ENCODE data around the gene TADA2A. TPM values are rescaled to one million over a fixed set of nuclear protein-coding genes. Genes with fewer than 3 reads are reported as not detected.

TADA2A gene
- total RNA-seq, 1 experiment from 2014 or later: 11.4 TPM

- ChIA-PET POLR2A (interaction anchor here (0.6 kb wide), 1 partner anchor 90 kb away, joined by 9 read pairs; no protein-coding TSS in a partner anchor), CTCF (interaction anchor here (1.5 kb wide), 1 partner anchor 14 kb away, joined by 5 read pairs; no protein-coding TSS in a partner anchor)
- Histone ChIP-seq H3K36me3 (ENCODE audit: control insufficient read depth, insufficient read depth, low read length) (peaks cover 5% of the 10 kb centered on the region), H3K4me3 (ENCODE audit: low read depth in 2 of 2, low read length in 2 of 2) (peak overlapping the region; percentile 83 to 89), H3K4me1 (ENCODE audit: control insufficient read depth, insufficient read depth, low read length) (peaks cover 14% of the 10 kb centered on the region), H3K27me3 (ENCODE audit: control insufficient read depth, insufficient read depth, low read length) (no peaks in the 10 kb centered on the region), H3K9me3 (ENCODE audit: control insufficient read depth, insufficient read depth, low read depth, low read length) (no peaks in the 10 kb centered on the region), H3K27ac (ENCODE audit: low read length) (peak overlapping the region; percentile 95)
- DNase-seq (ENCODE audit: low read depth, low spot score) (peak; percentile 59), ATAC-seq (peak; percentile 96)
- in situ Hi-C loops (cut with HindIII; ENCODE audit: low pct_unique_long_range_greater_than_20kb, low sequenced_read_pairs): no loop called here
- TF ChIP-seq, protein P1, sequence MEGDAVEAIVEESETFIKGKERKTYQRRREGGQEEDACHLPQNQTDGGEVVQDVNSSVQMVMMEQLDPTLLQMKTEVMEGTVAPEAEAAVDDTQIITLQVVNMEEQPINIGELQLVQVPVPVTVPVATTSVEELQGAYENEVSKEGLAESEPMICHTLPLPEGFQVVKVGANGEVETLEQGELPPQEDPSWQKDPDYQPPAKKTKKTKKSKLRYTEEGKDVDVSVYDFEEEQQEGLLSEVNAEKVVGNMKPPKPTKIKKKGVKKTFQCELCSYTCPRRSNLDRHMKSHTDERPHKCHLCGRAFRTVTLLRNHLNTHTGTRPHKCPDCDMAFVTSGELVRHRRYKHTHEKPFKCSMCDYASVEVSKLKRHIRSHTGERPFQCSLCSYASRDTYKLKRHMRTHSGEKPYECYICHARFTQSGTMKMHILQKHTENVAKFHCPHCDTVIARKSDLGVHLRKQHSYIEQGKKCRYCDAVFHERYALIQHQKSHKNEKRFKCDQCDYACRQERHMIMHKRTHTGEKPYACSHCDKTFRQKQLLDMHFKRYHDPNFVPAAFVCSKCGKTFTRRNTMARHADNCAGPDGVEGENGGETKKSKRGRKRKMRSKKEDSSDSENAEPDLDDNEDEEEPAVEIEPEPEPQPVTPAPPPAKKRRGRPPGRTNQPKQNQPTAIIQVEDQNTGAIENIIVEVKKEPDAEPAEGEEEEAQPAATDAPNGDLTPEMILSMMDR (IDR thresholded peaks at IDR 0.05): no peak
- TF ChIP-seq, protein P2, sequence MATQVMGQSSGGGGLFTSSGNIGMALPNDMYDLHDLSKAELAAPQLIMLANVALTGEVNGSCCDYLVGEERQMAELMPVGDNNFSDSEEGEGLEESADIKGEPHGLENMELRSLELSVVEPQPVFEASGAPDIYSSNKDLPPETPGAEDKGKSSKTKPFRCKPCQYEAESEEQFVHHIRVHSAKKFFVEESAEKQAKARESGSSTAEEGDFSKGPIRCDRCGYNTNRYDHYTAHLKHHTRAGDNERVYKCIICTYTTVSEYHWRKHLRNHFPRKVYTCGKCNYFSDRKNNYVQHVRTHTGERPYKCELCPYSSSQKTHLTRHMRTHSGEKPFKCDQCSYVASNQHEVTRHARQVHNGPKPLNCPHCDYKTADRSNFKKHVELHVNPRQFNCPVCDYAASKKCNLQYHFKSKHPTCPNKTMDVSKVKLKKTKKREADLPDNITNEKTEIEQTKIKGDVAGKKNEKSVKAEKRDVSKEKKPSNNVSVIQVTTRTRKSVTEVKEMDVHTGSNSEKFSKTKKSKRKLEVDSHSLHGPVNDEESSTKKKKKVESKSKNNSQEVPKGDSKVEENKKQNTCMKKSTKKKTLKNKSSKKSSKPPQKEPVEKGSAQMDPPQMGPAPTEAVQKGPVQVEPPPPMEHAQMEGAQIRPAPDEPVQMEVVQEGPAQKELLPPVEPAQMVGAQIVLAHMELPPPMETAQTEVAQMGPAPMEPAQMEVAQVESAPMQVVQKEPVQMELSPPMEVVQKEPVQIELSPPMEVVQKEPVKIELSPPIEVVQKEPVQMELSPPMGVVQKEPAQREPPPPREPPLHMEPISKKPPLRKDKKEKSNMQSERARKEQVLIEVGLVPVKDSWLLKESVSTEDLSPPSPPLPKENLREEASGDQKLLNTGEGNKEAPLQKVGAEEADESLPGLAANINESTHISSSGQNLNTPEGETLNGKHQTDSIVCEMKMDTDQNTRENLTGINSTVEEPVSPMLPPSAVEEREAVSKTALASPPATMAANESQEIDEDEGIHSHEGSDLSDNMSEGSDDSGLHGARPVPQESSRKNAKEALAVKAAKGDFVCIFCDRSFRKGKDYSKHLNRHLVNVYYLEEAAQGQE (IDR thresholded peaks at IDR 0.05; ENCODE audit: insufficient read depth in 1 of 2, low read depth in 2 of 2, low read length in 1 of 2): no peak
- TF ChIP-seq SIN3A (IDR thresholded peaks at IDR 0.05; ENCODE audit: borderline replicate concordance, insufficient read depth, low read depth, low read length): no peak
- no peak; the same call in 1 of the 2 replicates for TF ChIP-seq POLR2AphosphoS5 (IDR thresholded peaks at IDR 0.05; ENCODE audit: low read depth, low read length)
- no peak for TF ChIP-seq TCF7L2 (IDR thresholded peaks at IDR 0.05; ENCODE audit: low read depth, low read length)
- intact Hi-C loops (cut with micrococcal nuclease; ENCODE audit: unreplicated experiment): no loop called here
- no TSS peak for BruUV-seq (replicated peaks)
Measured at GRCh38 chr17:37358830-37359681, 47.6 kb upstream of the TADA2A start.

DNA sequence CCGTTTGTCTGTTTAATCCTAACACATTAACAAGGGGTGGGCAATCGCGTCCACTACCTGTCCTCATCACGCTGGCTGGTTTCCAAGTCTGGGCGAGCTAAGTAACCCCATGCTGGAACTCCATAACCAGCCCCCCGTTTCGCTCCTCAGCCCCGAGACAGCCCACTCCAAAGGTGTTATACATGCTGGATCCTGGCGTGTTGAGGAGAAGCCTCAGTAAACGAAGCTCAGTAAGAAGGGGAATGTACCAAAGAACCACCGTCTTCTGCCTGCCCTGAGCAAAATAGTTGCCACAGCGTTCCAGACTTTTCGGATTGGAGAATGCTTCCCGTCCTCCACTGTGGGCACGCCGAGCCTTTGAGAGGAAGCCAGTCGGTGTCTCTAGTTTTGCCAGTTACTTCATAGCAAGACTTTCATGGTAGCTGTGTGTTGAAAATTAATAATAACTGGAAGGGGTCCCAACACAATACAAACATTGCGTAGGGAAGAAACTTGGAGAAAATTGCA lies 47.0 kb upstream of the TADA2A start:
- ATAC-seq: peak; percentile 2; the same call in 1 of the 2 replicates
- BruUV-seq (replicated peaks): no TSS peak
- Histone ChIP-seq H3K27ac (ENCODE audit: low read length) (peak overlapping the region; percentile 95), H3K36me3 (ENCODE audit: control insufficient read depth, insufficient read depth, low read length) (peaks cover 5% of the 10 kb centered on the region), H3K9me3 (ENCODE audit: control insufficient read depth, insufficient read depth, low read depth, low read length) (no peaks in the 10 kb centered on the region), H3K4me1 (ENCODE audit: control insufficient read depth, insufficient read depth, low read length) (peaks cover 14% of the 10 kb centered on the region), H3K4me3 (ENCODE audit: low read depth in 2 of 2, low read length in 2 of 2) (peak overlapping the region; percentile 48 to 89), H3K27me3 (ENCODE audit: control insufficient read depth, insufficient read depth, low read length) (no peaks in the 10 kb centered on the region)
- ChIA-PET POLR2A (interaction anchor here (0.6 kb wide), 1 partner anchor 90 kb away, joined by 9 read pairs; no protein-coding TSS in a partner anchor), CTCF (interaction anchor here (1.5 kb wide), 1 partner anchor 14 kb away, joined by 5 read pairs; no protein-coding TSS in a partner anchor)
- TF ChIP-seq, protein P1 (IDR thresholded peaks at IDR 0.05): no peak
- TF ChIP-seq TCF7L2 (IDR thresholded peaks at IDR 0.05; ENCODE audit: low read depth, low read length): no peak
- TF ChIP-seq, protein P2 (IDR thresholded peaks at IDR 0.05; ENCODE audit: insufficient read depth in 1 of 2, low read depth in 2 of 2, low read length in 1 of 2): no peak
- TF ChIP-seq POLR2AphosphoS5 (IDR thresholded peaks at IDR 0.05; ENCODE audit: low read depth, low read length): no peak
- no peak for TF ChIP-seq SIN3A (IDR thresholded peaks at IDR 0.05; ENCODE audit: borderline replicate concordance, insufficient read depth, low read depth, low read length)
- DNase-seq (ENCODE audit: low read depth, low spot score): no peak
- in situ Hi-C loops (cut with HindIII; ENCODE audit: low pct_unique_long_range_greater_than_20kb, low sequenced_read_pairs) (no loop called here), intact Hi-C loops (cut with micrococcal nuclease; ENCODE audit: unreplicated experiment) (no loop called here)
